Type B pancreatic cell (in vitro differentiated cells): ENCODE measurements around the gene MYO1A. TPM values are rescaled to one million over a fixed set of nuclear protein-coding genes. Genes with fewer than 3 reads are reported as not detected.

ENCODE experiments used
- DNase-seq: peaks from one replicate; pipeline ENCODE4 v3.0.0; 2021; ENCODE audit warnings: mixed read lengths; ENCODE audit not compliant: unreplicated experiment; ENCODE audit errors: extremely low spot score
- H3K27ac Mint-ChIP-seq: 2 replicates; pipeline ENCODE4 v1.8.0; 2021; ENCODE audit warnings: mild to moderate bottlenecking, mixed read lengths
- H3K27me3 Mint-ChIP-seq: 2 replicates; pipeline ENCODE4 v1.8.0; 2021; ENCODE audit warnings: mixed read lengths
- H3K36me3 Mint-ChIP-seq: 2 replicates; pipeline ENCODE4 v1.8.0; 2021; ENCODE audit warnings: mixed read lengths
- H3K4me1 Mint-ChIP-seq: one replicate; pipeline ENCODE4 v1.8.0; 2021; ENCODE audit warnings: mixed read lengths; ENCODE audit not compliant: unreplicated experiment
- H3K4me3 Mint-ChIP-seq: 2 replicates; pipeline ENCODE4 v1.8.0; 2021; ENCODE audit warnings: mild to moderate bottlenecking, mixed read lengths
- H3K9me3 Mint-ChIP-seq: 2 replicates; pipeline ENCODE4 v1.8.0; 2021; ENCODE audit warnings: mixed read lengths
- CTCF ChIP-seq: fragments of 200-600 bp; sonication (generic); conservative IDR thresholded peaks from 2 replicates; pipeline ENCODE4 v1.5.0; 2021; ENCODE audit warnings: antibody characterized with exemption, mild to moderate bottlenecking
- total RNA-seq: library from RNA; stranded (reverse); gene quantifications from 2 replicates; pipeline ENCODE4 v1.2.1, GENCODE V29; 2021; ENCODE audit warnings: low replicate concordance

Gene MYO1A
- total RNA-seq, 1 donor from 2014 or later = 4.3 TPM

GRCh38 chr12:57040211-57040610 is 9.7 kb downstream of the MYO1A start:
- H3K4me3 Mint-ChIP-seq = no peak overlapping the region
- TF ChIP-seq CTCF = no peak
- no peaks in the 10 kb centered on the region for H3K36me3 Mint-ChIP-seq
- no peak for DNase-seq
- H3K27ac Mint-ChIP-seq = no peak overlapping the region
- no peaks in the 10 kb centered on the region for H3K4me1 Mint-ChIP-seq
- H3K27me3 Mint-ChIP-seq = peaks cover 33% of the 10 kb centered on the region
- H3K9me3 Mint-ChIP-seq = no peaks in the 10 kb centered on the region

GRCh38 chr12:57039016-57039798 is 10.7 kb downstream of the MYO1A start:
- H3K36me3 Mint-ChIP-seq = no peaks in the 10 kb centered on the region
- no peaks in the 10 kb centered on the region for H3K4me1 Mint-ChIP-seq
- no peak overlapping the region for H3K4me3 Mint-ChIP-seq
- H3K27me3 Mint-ChIP-seq = peaks cover 31% of the 10 kb centered on the region
- no peak for TF ChIP-seq CTCF
- DNase-seq = no peak
- no peak overlapping the region for H3K27ac Mint-ChIP-seq
- no peaks in the 10 kb centered on the region for H3K9me3 Mint-ChIP-seq

GRCh38 chr12:57037264-57037663 is 12.7 kb downstream of the MYO1A start:
- Mint-ChIP-seq H3K36me3 (no peaks in the 10 kb centered on the region), H3K9me3 (no peaks in the 10 kb centered on the region), H3K27me3 (peaks cover 22% of the 10 kb centered on the region), H3K4me1 (no peaks in the 10 kb centered on the region), H3K4me3 (no peak overlapping the region), H3K27ac (no peak overlapping the region)
- no peak for DNase-seq
- TF ChIP-seq CTCF = no peak

GRCh38 chr12:57033431-57033830 is 16.5 kb downstream of the MYO1A start:
- peaks cover 7% of the 10 kb centered on the region for H3K4me1 Mint-ChIP-seq

GRCh38 chr12:57031789-57032188 is 18.1 kb downstream of the MYO1A start:
- H3K4me1 Mint-ChIP-seq = peaks cover 16% of the 10 kb centered on the region
- H3K27me3 Mint-ChIP-seq = peaks cover 4% of the 10 kb centered on the region
- no peak overlapping the region for H3K27ac Mint-ChIP-seq
- H3K36me3 Mint-ChIP-seq = no peaks in the 10 kb centered on the region
- no peak for TF ChIP-seq CTCF
- H3K4me3 Mint-ChIP-seq = no peak overlapping the region
- no peaks in the 10 kb centered on the region for H3K9me3 Mint-ChIP-seq
- DNase-seq = no peak

More at GRCh38 chr12:57033431-57033830, 16.5 kb downstream of the MYO1A start:
- Mint-ChIP-seq H3K27me3 (no peaks in the 10 kb centered on the region), H3K27ac (no peak overlapping the region), H3K9me3 (no peaks in the 10 kb centered on the region), H3K36me3 (no peaks in the 10 kb centered on the region), H3K4me3 (no peak overlapping the region)
- TF ChIP-seq CTCF = no peak
- no peak for DNase-seq
